ELR (cell line): Measurements from ENCODE around the gene ARL14EPL.
A peak's percentile ranks its signal among the peaks of the same experiment; 100 is the strongest.

Experiments
- DNase-seq: peaks from one replicate; pipeline ENCODE4 v3.0.0-alpha.2; 2015; ENCODE audit warnings: low read depth

Gene ARL14EPL

GRCh38 chr5:116032094-116032517 is at the start of gene ARL14EPL:
Gene ARL14EPL, plus strand, starts transcription at chr5:116032472. Its CDS starts 18,994 bp downstream, at chr5:116051466.
- peak; percentile 93 for DNase-seq

- DNase-seq: no peak
Observed at GRCh38 chr5:115983519-115983918, 48.8 kb upstream of the ARL14EPL start.

GRCh38 chr5:115985802-115986757 is 46.2 kb upstream of the ARL14EPL start:
- no peak for DNase-seq

DNA sequence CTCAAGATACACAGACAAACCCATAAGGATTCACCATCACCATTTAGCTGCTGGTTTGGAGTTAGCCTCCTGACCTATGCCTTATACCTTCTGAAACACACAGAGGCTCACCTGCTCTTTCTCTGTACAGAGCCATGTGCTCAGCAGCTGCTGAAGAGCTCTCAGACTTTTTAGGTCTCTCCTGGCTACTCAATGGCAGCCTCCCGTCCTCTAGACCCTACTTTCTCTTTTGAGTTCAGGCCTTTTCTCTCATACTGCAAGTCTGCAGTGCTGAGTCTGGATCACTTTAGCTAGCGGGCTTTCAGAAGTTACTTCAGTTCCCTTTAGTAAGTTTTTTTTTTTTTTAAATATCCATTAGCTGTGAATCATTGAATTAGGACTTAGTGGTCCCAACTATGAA is 44.3 kb upstream of the ARL14EPL start:
- DNase-seq: no peak

DNA sequence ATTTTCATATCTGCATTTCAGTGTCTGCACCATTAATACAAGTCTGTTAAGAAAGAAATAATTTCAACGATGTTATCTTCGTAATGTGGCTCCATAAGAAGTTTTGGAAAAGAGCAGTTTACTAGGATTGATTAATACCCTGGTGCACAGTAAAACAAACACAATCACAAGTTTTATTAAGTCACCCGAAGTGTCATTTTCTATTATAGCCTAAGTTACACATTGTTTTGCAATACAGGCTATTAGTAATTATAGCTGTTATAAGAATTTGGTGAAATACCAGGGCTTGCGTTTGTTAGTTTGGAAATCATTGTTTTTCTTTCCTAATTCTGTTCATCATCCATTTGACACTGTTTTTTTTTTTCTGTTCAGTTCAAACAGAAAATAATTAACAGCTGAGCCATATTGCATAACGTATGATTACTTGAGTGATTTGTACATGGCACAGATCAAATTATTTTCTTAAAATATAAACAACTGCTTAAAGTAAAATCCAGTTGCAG is 39.4 kb upstream of the ARL14EPL start:
- no peak for DNase-seq

- no peak for DNase-seq
Observed at GRCh38 chr5:115995351-115995750, 36.9 kb upstream of the ARL14EPL start.

- DNase-seq: peak; percentile 20
Observed at GRCh38 chr5:116002116-116002906, 30.0 kb upstream of the ARL14EPL start.

- DNase-seq: no peak
Observed at GRCh38 chr5:116004248-116004647, 28.0 kb upstream of the ARL14EPL start.

GRCh38 chr5:116009806-116010205 is 22.5 kb upstream of the ARL14EPL start:
- no peak for DNase-seq

DNA sequence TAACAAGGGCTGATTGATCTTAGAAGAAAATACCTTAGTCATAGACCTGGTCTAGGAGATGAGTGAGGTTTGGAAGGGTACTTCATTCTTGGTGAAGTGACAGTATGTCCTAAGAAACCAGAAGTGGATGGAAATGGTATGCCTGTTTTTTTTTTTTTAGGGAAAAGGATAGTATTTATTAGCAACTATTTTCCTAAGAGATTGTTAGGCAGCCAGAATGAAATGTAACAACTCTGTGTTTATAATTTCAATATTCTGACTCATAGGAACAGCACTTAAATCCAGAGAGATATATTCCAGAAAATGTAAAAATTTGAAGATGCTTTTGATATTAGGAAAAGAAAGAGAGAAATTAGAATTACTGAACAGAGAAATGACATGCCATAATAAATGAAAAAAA is 21.2 kb upstream of the ARL14EPL start:
- peak; percentile 17 for DNase-seq

GRCh38 chr5:116013207-116013785 is 19.0 kb upstream of the ARL14EPL start:
- DNase-seq: no peak

DNA sequence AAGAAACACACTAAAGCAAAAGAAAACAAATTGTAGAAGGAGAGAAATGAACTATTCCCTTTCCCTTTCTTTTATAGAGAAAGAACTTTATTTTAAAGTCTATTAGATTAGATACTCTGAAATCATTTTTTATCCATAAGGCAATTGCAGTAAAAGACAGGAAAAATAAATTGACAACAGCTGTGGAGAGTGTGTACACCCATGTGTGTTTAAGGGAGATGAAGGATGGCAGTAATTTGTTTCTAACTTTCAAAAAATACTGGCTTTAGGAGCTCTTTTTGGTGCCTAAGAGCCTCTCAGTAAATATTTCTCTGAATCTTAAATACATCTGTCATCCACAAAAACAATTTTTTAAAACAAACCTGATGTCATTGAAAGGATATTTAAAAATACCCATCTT is 18.3 kb upstream of the ARL14EPL start:
- no peak for DNase-seq

- peak; percentile 7 for DNase-seq
Observed at GRCh38 chr5:116023619-116024018, 8.7 kb upstream of the ARL14EPL start.

DNA sequence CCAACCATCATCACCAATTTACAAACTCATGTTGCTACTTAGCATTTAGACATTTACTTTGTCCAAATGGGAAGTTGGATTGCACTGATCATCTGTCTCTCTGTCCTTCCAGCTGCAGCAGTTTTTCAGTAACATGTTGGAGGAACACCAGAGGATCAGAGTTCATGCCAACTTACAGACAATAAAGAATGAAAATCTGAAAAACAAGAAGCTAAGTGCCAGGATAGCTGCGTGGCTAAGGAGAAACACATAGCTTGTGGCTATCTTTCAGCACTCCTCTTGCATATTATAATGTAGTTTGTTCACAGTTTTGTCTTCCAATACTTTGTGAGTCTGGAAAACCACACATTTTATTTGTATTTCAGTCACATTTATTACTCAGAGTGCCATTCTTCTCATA is 6.4 kb upstream of the ARL14EPL start:
- no peak for DNase-seq

- DNase-seq: no peak
Observed at GRCh38 chr5:116032991-116033390, 719 bp downstream of the ARL14EPL start.

DNA sequence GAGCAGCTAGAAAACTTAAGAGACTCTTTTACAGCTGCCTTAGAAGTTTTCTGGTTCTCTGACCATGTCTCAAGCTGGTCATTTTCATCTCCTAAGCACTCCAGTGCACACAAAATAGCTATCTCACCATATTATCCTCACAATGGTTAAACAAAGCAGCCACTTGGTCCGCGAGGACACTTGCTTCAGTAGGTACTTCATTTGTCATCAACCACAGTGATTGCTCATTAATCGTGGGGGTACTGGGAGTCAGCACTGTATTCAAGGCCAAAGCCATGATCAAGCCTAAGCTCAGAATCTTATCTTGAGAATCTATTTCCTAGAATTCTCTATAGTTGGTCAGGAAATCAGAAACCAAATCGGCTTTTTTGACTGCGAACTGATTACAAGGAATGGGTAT is 2.9 kb downstream of the ARL14EPL start:
- DNase-seq: peak; percentile 70

DNA sequence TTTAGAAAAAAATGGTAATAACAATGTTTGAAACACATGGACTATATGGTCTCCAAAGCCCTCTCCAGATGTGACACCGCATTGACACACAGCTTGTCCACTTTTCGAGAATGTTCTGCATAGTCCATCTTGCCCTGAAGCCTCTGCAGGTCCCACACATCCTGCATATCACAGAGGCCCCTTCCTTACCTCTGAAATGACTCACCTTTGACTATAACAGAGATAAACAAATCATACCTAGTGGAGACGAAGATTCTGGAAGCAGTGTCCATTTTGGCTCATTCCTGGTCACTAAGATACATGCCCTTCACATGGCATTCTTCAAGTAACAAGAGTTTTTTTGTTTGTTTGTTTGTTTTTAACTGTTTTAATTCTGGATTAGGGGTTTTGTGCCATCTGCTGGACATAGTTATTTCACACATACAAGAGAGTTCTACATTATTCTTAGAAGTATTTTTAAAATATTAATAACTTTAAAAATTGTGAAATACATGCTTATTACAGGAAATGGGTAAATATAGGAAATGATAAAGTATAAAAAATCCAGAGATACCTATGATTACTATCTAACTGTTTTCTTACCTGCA is 5.1 kb downstream of the ARL14EPL start:
- peak; percentile 30 for DNase-seq

GRCh38 chr5:116038817-116039216 is 6.5 kb downstream of the ARL14EPL start:
- no peak for DNase-seq

DNA sequence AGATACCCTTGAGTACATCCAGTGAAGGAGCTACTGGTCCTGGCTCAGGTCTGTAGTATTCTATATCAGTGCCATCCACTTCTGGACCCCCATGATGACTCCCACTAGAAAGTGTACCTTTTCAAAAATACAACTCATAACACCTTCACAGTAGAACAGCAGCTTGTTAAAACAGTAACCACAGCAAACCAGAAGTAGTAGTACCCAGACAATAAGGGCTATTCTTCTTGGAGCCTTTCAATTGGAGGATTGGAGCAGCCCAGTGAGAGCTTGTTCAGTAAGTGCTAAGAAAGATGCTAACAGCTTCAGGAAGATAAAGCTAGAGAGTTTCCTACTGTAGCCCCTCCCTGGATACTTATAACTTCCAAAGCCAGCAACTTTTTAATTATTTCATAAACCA is 10.1 kb downstream of the ARL14EPL start:
- DNase-seq: no peak

DNA sequence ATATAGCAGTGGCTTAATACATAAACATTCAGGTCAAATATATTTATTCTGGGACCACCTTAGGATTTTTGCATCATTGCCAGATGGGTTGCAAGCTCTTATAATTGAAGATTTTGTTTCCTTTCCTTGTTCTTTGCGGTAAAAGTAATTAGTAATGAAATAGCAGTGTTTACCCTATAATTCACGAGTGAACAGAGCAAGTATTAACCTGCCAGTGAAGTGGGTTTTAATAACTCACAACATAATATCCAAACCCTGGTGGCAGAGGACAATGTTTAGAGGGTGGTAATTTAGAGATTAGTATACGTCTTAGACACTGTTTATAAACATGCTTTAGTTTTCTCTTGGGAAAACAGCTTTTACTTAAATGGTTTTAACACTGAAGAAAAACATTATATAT is 11.8 kb downstream of the ARL14EPL start:
- no peak for DNase-seq

DNA sequence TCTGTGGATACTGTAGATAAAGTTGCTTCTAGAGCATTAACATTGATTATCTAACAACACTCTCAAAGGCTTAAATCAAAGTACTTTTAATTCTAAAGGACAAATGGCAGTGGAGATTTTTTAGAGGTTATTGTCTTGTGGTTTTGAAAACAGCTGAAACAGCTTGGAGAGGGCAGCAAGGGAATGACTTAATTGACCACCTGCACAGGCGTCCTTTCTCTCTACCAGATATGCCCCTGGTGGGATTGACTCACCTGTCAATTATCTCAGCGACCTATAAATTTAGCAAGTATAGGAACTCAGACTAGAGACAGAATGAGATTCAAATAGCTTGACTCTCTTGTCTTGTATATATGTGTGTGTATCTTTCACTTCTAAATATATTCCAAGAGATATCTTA is 13.5 kb downstream of the ARL14EPL start:
- DNase-seq: no peak

GRCh38 chr5:116046261-116046660 is 14.0 kb downstream of the ARL14EPL start:
- DNase-seq: no peak
